ENCODE results near the gene RBFOX2. TPM values are rescaled to one million over a fixed set of nuclear protein-coding genes. Genes with fewer than 3 reads are reported as not detected.

RBFOX2 gene
- total RNA-seq, 2 experiments from 2014 or later: 54.3 to 78.7 TPM

- POLR2A ChIA-PET: interaction anchor here (0.5 to 2.7 kb wide), 12 partner anchors 9 to 270 kb away, joined by 3 to 14 read pairs (median 4); partner anchors contain the start of gene RBFOX2
- Histone ChIP-seq H3K9me3 (ENCODE audit: low read length) (no peaks in the 10 kb centered on the region), H3K36me3 (ENCODE audit: insufficient read depth, low read length) (no peaks in the 10 kb centered on the region), H3K4me2 (ENCODE audit: low read length) (peak overlapping the region; percentile 83), H3K27ac (ENCODE audit: low read depth, low read length, poor library complexity, severe bottlenecking) (peak overlapping the region; percentile 98), H3K79me2 (ENCODE audit: insufficient read depth, low read depth, low read length) (peaks cover 83% of the 10 kb centered on the region), H2AFZ (ENCODE audit: low read length) (no peak overlapping the region), H3K4me1 (ENCODE audit: insufficient read depth, low read length, poor library complexity, severe bottlenecking) (peaks cover 83% of the 10 kb centered on the region), H3K4me3 (ENCODE audit: low read depth, low read length, poor library complexity, severe bottlenecking) (peak overlapping the region; percentile 56), H4K20me1 (ENCODE audit: insufficient read depth, low read length) (no peaks in the 10 kb centered on the region), H3K9me2 (ENCODE audit: insufficient read depth, low read length) (no peaks in the 10 kb centered on the region)
- DNase-seq (ENCODE audit: low spot score): peak; percentile 97
- TF ChIP-seq EZH2phosphoT487 (IDR thresholded peaks at IDR 0.05; ENCODE audit: borderline replicate concordance, low read depth, low read length): no peak
- no peak for TF ChIP-seq CTCF (conservative IDR thresholded peaks at IDR 0.05; ENCODE audit: low read length)
- no TSS peak for BruUV-seq (replicated peaks)
- CTCF ChIA-PET (ENCODE audit: unreplicated experiment): interaction anchor here (1.3 kb wide), 1 partner anchor 8 kb away, joined by 3 read pairs; no protein-coding TSS in a partner anchor
- intact Hi-C loops (cut with micrococcal nuclease; ENCODE audit: unreplicated experiment): loop anchor here (2.0 to 10.0 kb wide), 6 partner anchors 87 to 663 kb away; partner anchors contain the start of gene MYH9
Observed at GRCh38 chr22:36017651-36018091, 11.0 kb downstream of the RBFOX2 start.

DNA sequence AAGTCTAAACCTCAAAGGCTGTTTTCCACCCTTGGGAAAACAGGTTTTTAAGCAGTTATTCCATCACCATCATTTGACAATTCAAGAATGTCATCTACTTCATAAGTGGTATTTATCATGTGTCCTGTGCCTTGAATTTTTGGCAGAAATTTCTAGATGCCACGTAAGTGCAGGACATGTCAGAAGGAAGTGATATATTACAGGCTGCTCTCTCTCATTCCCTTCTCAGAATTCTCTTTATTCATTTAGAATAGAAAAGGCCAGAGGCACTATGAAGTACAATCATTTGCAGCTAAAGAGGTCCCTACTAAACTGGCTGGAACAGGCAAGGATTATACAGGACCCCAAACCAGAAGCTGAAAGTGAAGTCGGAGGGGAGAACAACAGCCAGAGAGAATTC is 11.9 kb downstream of the RBFOX2 start:
- TF ChIP-seq CTCF (conservative IDR thresholded peaks at IDR 0.05; ENCODE audit: low read length) (no peak), EZH2phosphoT487 (IDR thresholded peaks at IDR 0.05; ENCODE audit: borderline replicate concordance, low read depth, low read length) (no peak)
- DNase-seq (ENCODE audit: low spot score): peak; percentile 41
- peak overlapping the region; percentile 56 for H3K4me3 ChIP-seq (ENCODE audit: low read depth, low read length, poor library complexity, severe bottlenecking)

More for the DNA sequence above, 11.9 kb downstream of the RBFOX2 start:
- Histone ChIP-seq H3K4me1 (ENCODE audit: insufficient read depth, low read length, poor library complexity, severe bottlenecking) (peaks cover 83% of the 10 kb centered on the region), H3K27ac (ENCODE audit: low read depth, low read length, poor library complexity, severe bottlenecking) (peak overlapping the region; percentile 98), H3K79me2 (ENCODE audit: insufficient read depth, low read depth, low read length) (peaks cover 83% of the 10 kb centered on the region), H3K9me3 (ENCODE audit: low read length) (no peaks in the 10 kb centered on the region), H3K4me2 (ENCODE audit: low read length) (peak overlapping the region; percentile 76), H3K9me2 (ENCODE audit: insufficient read depth, low read length) (no peaks in the 10 kb centered on the region), H2AFZ (ENCODE audit: low read length) (peak overlapping the region; percentile 13; the same call in 1 of the 2 replicates), H4K20me1 (ENCODE audit: insufficient read depth, low read length) (no peaks in the 10 kb centered on the region), H3K36me3 (ENCODE audit: insufficient read depth, low read length) (no peaks in the 10 kb centered on the region)
- ChIA-PET CTCF (ENCODE audit: unreplicated experiment) (interaction anchor here (1.3 kb wide), 1 partner anchor 9 kb away, joined by 3 read pairs; no protein-coding TSS in a partner anchor), POLR2A (interaction anchor here (1.0 to 2.5 kb wide), 8 partner anchors 10 to 269 kb away, joined by 3 to 14 read pairs (median 4); partner anchors contain the start of gene RBFOX2)
- intact Hi-C loops (cut with micrococcal nuclease; ENCODE audit: unreplicated experiment): loop anchor here (2.0 to 10.0 kb wide), 6 partner anchors 86 to 662 kb away; partner anchors contain the start of gene MYH9
- no TSS peak for BruUV-seq (replicated peaks)

Data from OCI-LY7 (cell line).